Stomach (tissue), 9 donors: Measurements from ENCODE around the gene SUPT20H. TPM values are rescaled to one million over a fixed set of nuclear protein-coding genes. Genes with fewer than 3 reads are reported as not detected.

Source experiments
- DNase-seq, 2 donors: peaks; one replicate each; pipeline versions ENCODE4 v3.0.0 to v3.0.0-alpha.2; 2013 to 2019
- H3K27ac ChIP-seq, 5 donors: fragments of 200-600 bp in 4 of 5; sonication (generic) in 4 of 5; one replicate each; pipeline ENCODE4 v1.5.1; 2013 to 2019; ENCODE audit warnings: mild to moderate bottlenecking in 1 of 5, moderate library complexity in 1 of 5
- H3K27me3 ChIP-seq, 3 donors: fragments of 200-600 bp; sonication (generic); one replicate each; pipeline ENCODE4 v1.5.1; 2017 to 2019; ENCODE audit warnings: mixed run types in 1 of 3
- H3K36me3 ChIP-seq, 4 donors: fragments of 200-600 bp; sonication (generic); 1 replicate in 3 of 4; 2 replicates in 1 of 4; pipeline ENCODE4 v1.5.1; 2016 to 2019
- H3K4me1 ChIP-seq, 4 donors: fragments of 200-600 bp; sonication (generic); one replicate each; pipeline ENCODE4 v1.5.1; 2016 to 2019
- H3K4me3 ChIP-seq, 4 donors: fragments of 200-600 bp; sonication (generic) in 3 of 4; one replicate each; pipeline ENCODE4 v1.5.1; 2016 to 2019; ENCODE audit warnings: mild to moderate bottlenecking in 1 of 4
- H3K9me3 ChIP-seq, 4 donors: fragments of 200-600 bp; sonication (generic); one replicate each; pipeline ENCODE4 v1.5.1; 2016 to 2019
- CTCF ChIP-seq, 7 experiments: fragments of 450-650 bp in 4 of 7; fragments of 200-600 bp in 3 of 7; sonication (generic) in 3 of 7; IDR thresholded peaks; one replicate each; pipeline ENCODE4 v1.5.1; 2016 to 2019; ENCODE audit warnings: antibody characterized with exemption in 7 of 7, control low read depth in 2 of 7, mild to moderate bottlenecking in 1 of 7
- EP300 ChIP-seq: sonication (generic); formaldehyde crosslinking; IDR thresholded peaks from one replicate; pipeline ENCODE4 v1.6.1; 2017; ENCODE audit warnings: antibody characterized with exemption
- POLR2A ChIP-seq, 4 donors: fragments of 450-650 bp; IDR thresholded peaks; one replicate each; pipeline ENCODE4 v1.6.1; 2016; ENCODE audit warnings: antibody characterized with exemption in 4 of 4, control low read depth in 2 of 4, mild to moderate bottlenecking in 1 of 4, moderate library complexity in 1 of 4
- POLR2AphosphoS5 ChIP-seq, 3 donors: sonication (generic); formaldehyde crosslinking; IDR thresholded peaks; one replicate each; pipeline ENCODE4 v1.6.1; 2016; ENCODE audit warnings: antibody characterized with exemption in 3 of 3
- WGBS, 5 donors: extraction: QIAGEN DNeasy Blood & Tissue Kit in 3 of 5; methylation state at CpG; one replicate each; pipeline versions ENCODE4 v1.1.5 to v1.1.7; 2013 to 2018; 5-methylcytosine and 5-hydroxymethylcytosine counted together
- intact Hi-C: fragments of 100-400 bp; cut with DNase I; formaldehyde crosslinking; loops from one replicate; pipeline ENCODE4 v1.15.1; 2023; ENCODE audit warnings: low total_unique reads
- polyA plus RNA-seq, 3 donors: library from polyadenylated mRNA; stranded (reverse); fragments of 200-250 nt; gene quantifications; one replicate each; pipeline ENCODE4 v1.2.3, GENCODE V29; 2013
- total RNA-seq, 5 donors: library from RNA; depleted of rRNA; stranded (reverse); fragments of >200 nt; gene quantifications; one replicate each; pipeline versions ENCODE4 v1.1.0 to v1.2.3, GENCODE V29; 2014 to 2016
- donor health status: healthy with polysubstance abuse.
- donor health status: Bipolar disorder and iron deficiency.
- donor health status: healthy.

Gene SUPT20H
- total and polyA plus RNA-seq, 8 donors, result 16.9 to 152 (median 57.2) TPM

- H3K27ac ChIP-seq, result no peak overlapping the region
- H3K36me3 ChIP-seq, result peaks cover 50 to 100% (median 100%) of the 10 kb centered on the region in 4 donors
- H3K4me3 ChIP-seq, result no peak overlapping the region
- H3K27me3 ChIP-seq, result no peaks in the 10 kb centered on the region
- DNase-seq, result no peak
- TF ChIP-seq EP300, result no peak
- no peak for TF ChIP-seq CTCF (IDR thresholded peaks at IDR 0.05)
- TF ChIP-seq POLR2A (IDR thresholded peaks at IDR 0.05), result no peak
- TF ChIP-seq POLR2AphosphoS5 (IDR thresholded peaks at IDR 0.05), result no peak
- H3K4me1 ChIP-seq, result peaks cover 0 to 4% (median 0%) of the 10 kb centered on the region in 4 donors
- intact Hi-C loops, result no loop called here
- WGBS, 5 donors, result 65 to 85% (median 69%) methylated on average over 2 of the region's 2 CpGs
- H3K9me3 ChIP-seq, result no peaks in the 10 kb centered on the region
Measured at GRCh38 chr13:37027639-37028038, 31.8 kb downstream of the SUPT20H start.

GRCh38 chr13:37026771-37027170 lies 32.7 kb downstream of the SUPT20H start:
- WGBS, 5 donors, result 88 to 98% (median 96%) methylated on average over 1 of the region's 1 CpG
- Histone ChIP-seq H3K27me3 (no peaks in the 10 kb centered on the region), H3K4me3 (no peak overlapping the region), H3K4me1 (peaks cover 0 to 4% (median 0%) of the 10 kb centered on the region in 4 donors), H3K9me3 (no peaks in the 10 kb centered on the region), H3K27ac (no peak overlapping the region), H3K36me3 (peaks cover 48 to 100% (median 100%) of the 10 kb centered on the region in 4 donors)
- TF ChIP-seq POLR2AphosphoS5 (IDR thresholded peaks at IDR 0.05), result no peak
- TF ChIP-seq EP300, result no peak
- TF ChIP-seq POLR2A (IDR thresholded peaks at IDR 0.05), result no peak
- no peak for TF ChIP-seq CTCF (IDR thresholded peaks at IDR 0.05)
- DNase-seq, result no peak
- intact Hi-C loops, result no loop called here

GRCh38 chr13:37023871-37024270 lies 35.6 kb downstream of the SUPT20H start:
- Histone ChIP-seq H3K36me3 (peaks cover 43 to 100% (median 100%) of the 10 kb centered on the region in 4 donors), H3K4me1 (no peaks in the 10 kb centered on the region), H3K27me3 (no peaks in the 10 kb centered on the region), H3K27ac (no peak overlapping the region), H3K4me3 (no peak overlapping the region), H3K9me3 (no peaks in the 10 kb centered on the region)
- TF ChIP-seq POLR2A (IDR thresholded peaks at IDR 0.05) (no peak), EP300 (no peak), POLR2AphosphoS5 (IDR thresholded peaks at IDR 0.05) (no peak), CTCF (IDR thresholded peaks at IDR 0.05) (no peak)
- WGBS, 5 donors, result 73 to 93% (median 81%) methylated on average over 1 of the region's 1 CpG
- DNase-seq, result no peak
- intact Hi-C loops, result no loop called here

- Histone ChIP-seq H3K9me3 (no peaks in the 10 kb centered on the region), H3K36me3 (peaks cover 24 to 94% (median 86%) of the 10 kb centered on the region in 4 donors), H3K4me1 (no peaks in the 10 kb centered on the region), H3K27ac (no peak overlapping the region), H3K4me3 (no peak overlapping the region), H3K27me3 (no peaks in the 10 kb centered on the region)
- TF ChIP-seq CTCF (IDR thresholded peaks at IDR 0.05) (no peak), POLR2AphosphoS5 (IDR thresholded peaks at IDR 0.05) (no peak), POLR2A (IDR thresholded peaks at IDR 0.05) (no peak), EP300 (no peak)
- WGBS, 5 donors, result 49 to 69% (median 56%) methylated on average over 1 of the region's 1 CpG
- DNase-seq, result no peak
- intact Hi-C loops, result no loop called here
Measured at GRCh38 chr13:37014609-37015008, 44.9 kb downstream of the SUPT20H start.
